Pancreas (tissue), 10 donors: Measurements from ENCODE around the gene ADIPOR2. TPM values are rescaled to one million over a fixed set of nuclear protein-coding genes. Genes with fewer than 3 reads are reported as not detected.
"Not testable (repeated sequence)": the region's sequence is repeated elsewhere in the genome, so short reads cannot be mapped to it uniquely, and the experiment has no call there.

Experiments
- ATAC-seq, 4 donors: fragments of 200-7000 bp; cut with Tn5 transposase; one replicate each; pipeline versions ENCODE4 v1.8.0 to v1.9.1; 2020; ENCODE audit warnings: mild to moderate bottlenecking in 4 of 4, moderate library complexity in 4 of 4
- DNase-seq, 6 donors: peaks; one replicate each; pipeline ENCODE4 v3.0.0-alpha.2; 2020
- FAIRE-seq: peaks from 2 replicates; lab custom pipeline; 2012; peaks lifted over from hg19 to GRCh38; lab: Jason Lieb, UNC
- H3K27ac ChIP-seq, 4 donors: fragments of 200-600 bp; sonication (generic); 1 replicate in 3 of 4; 2 replicates in 1 of 4; pipeline versions ENCODE4 v1.5.0 to v1.8.0; 2020
- H3K27me3 ChIP-seq, 4 donors: fragments of 200-600 bp; one replicate each; pipeline ENCODE4 v1.8.0; 2021
- H3K36me3 ChIP-seq, 3 donors: fragments of 200-600 bp; sonication (generic) in 1 of 3; one replicate each; pipeline versions ENCODE4 v1.5.0 to v1.8.0; 2020 to 2021
- H3K4me1 ChIP-seq, 3 donors: fragments of 200-600 bp; one replicate each; pipeline ENCODE4 v1.8.0; 2021
- H3K4me3 ChIP-seq, 4 donors: fragments of 200-600 bp; sonication (generic) in 2 of 4; one replicate each; pipeline versions ENCODE4 v1.5.0 to v1.8.0; 2020 to 2021
- H3K9me3 ChIP-seq, 4 donors: fragments of 200-600 bp; one replicate each; pipeline ENCODE4 v1.8.0; 2021
- CTCF ChIP-seq, 4 donors: fragments of 200-600 bp; sonication (generic) in 3 of 4; IDR thresholded peaks; one replicate each; pipeline versions ENCODE4 v1.5.0 to v1.8.0; 2021; ENCODE audit warnings: antibody characterized with exemption in 4 of 4
- WGBS, 2 donors: extraction: QIAGEN DNeasy Blood & Tissue Kit; methylation state at CpG; one replicate each; pipeline ENCODE4 v1.1.7; 2013; 5-methylcytosine and 5-hydroxymethylcytosine counted together
- intact Hi-C, 3 donors: fragments of 100-400 bp; cut with DNase I; formaldehyde crosslinking; loops; one replicate each; pipeline versions ENCODE4 v1.11.1 to v1.14.2; 2022
- polyA plus RNA-seq, 2 donors: library from polyadenylated mRNA; stranded (reverse); fragments of 200-250 nt; gene quantifications; one replicate each; pipeline ENCODE4 v1.2.3, GENCODE V29; 2013
- total RNA-seq, 6 donors: library from RNA; stranded (reverse); fragmentation: NEBNext Ultra II Directional in 4 of 6; extraction: Animal tissue kit (Norgen Biotek cat#: 25700) in 4 of 6; gene quantifications; one replicate each; pipeline versions ENCODE4 v1.2.1 to v1.2.4, GENCODE V29; 2021 to 2023
- donor health status: healthy with polysubstance abuse.
- donor health status: DM: no; HTN: no; CAD: no; lungs with moderate emphysema.
- donor health status: DM: no; HTN: no; CAD: no.
- donor health status: control.
- donor health status: control.
- donor health status: Bipolar disorder and iron deficiency.
- donor health status: DM: yes; HTN: yes; CAD: no.
- donor health status: DM: no; HTN: no; CAD: no.
- donor health status: DM: no; HTN: no; CAD: no.
- donor health status: DM: yes; HTN: yes; CAD: no.

ADIPOR2 gene
- total and polyA plus RNA-seq, 8 donors = 10.4 to 27.5 (median 22.1) TPM

DNA sequence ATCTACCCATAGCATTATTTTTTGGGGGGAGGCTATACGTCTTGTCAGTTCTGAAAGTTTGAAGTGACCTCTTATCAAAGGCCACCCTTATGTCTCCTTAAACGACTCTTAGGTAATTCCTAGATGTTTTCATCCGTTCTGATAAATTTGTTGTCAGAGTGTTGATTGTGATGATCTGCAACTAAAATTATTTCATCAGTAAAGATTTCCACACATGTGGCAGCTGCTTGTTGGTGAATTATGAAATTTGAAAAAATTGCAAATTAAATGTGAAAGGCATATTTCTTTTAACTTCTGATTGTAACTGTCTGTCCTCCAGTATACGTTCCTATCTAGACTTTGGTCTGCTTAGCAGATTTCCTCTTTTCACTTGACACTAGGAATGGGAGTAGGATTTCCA lies 1.4 kb downstream of the ADIPOR2 start:
- DNase-seq (no peak), FAIRE-seq (no peak), ATAC-seq (no peak)
- Histone ChIP-seq H3K27me3 (no peaks in the 10 kb centered on the region), H3K4me3 (peak overlapping the region in 3 of 4 donors; percentile 91 to 93 (median 91)), H3K4me1 (peaks cover 0 to 14% (median 13%) of the 10 kb centered on the region in 3 donors), H3K36me3 (no peaks in the 10 kb centered on the region), H3K9me3 (no peaks in the 10 kb centered on the region), H3K27ac (no peak overlapping the region)
- intact Hi-C loops = no loop called here
- no peak for TF ChIP-seq CTCF (IDR thresholded peaks at IDR 0.05)
- 18 to 28% methylated on average over 4 of the region's 4 CpGs for WGBS, 2 donors

- WGBS, 2 donors = 77 to 80% methylated on average over 15 of the region's 15 CpGs
- Histone ChIP-seq H3K36me3 (no peaks in the 10 kb centered on the region), H3K9me3 (no peaks in the 10 kb centered on the region), H3K27me3 (no peaks in the 10 kb centered on the region), H3K4me1 (peaks cover 0 to 16% (median 14%) of the 10 kb centered on the region in 3 donors), H3K27ac (no peak overlapping the region), H3K4me3 (peak overlapping the region in 1 of 4 donors; percentile 91)
- intact Hi-C loops = no loop called here
- no peak for TF ChIP-seq CTCF (IDR thresholded peaks at IDR 0.05)
- no peak for DNase-seq
- ATAC-seq = no peak
- no peak for FAIRE-seq
Observed at GRCh38 chr12:1692895-1693610, 2.2 kb downstream of the ADIPOR2 start.

DNA sequence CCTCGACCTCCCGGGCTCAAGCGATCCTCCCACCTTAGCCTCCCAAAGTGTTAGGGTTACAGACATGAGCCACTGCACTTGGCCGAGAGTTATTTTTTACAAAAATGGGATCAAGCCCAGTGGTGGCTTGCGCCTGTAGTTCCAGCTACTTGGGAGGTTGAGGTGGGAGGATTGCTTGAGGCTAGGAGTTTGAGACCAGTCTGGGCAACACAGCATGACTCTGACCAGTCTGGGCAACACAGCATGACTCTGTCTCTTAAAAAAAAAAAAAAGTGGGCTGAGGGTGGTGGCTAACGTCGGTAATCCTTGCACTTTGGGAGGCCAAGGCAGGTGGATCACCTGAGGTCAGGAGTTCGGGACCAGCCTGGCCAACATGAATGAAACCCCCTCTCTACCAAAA lies 4.2 kb downstream of the ADIPOR2 start:
- DNase-seq, intact Hi-C loops, ATAC-seq, H3K27ac ChIP-seq, H3K4me3 ChIP-seq, H3K27me3 ChIP-seq, H3K36me3 ChIP-seq, FAIRE-seq, H3K9me3 ChIP-seq: not testable (repeated sequence)
- WGBS, 2 donors = 92 to 98% methylated on average over 8 of the region's 8 CpGs
- H3K4me1 ChIP-seq = peaks cover 6 to 28% (median 25%) of the 10 kb centered on the region in 3 donors

DNA sequence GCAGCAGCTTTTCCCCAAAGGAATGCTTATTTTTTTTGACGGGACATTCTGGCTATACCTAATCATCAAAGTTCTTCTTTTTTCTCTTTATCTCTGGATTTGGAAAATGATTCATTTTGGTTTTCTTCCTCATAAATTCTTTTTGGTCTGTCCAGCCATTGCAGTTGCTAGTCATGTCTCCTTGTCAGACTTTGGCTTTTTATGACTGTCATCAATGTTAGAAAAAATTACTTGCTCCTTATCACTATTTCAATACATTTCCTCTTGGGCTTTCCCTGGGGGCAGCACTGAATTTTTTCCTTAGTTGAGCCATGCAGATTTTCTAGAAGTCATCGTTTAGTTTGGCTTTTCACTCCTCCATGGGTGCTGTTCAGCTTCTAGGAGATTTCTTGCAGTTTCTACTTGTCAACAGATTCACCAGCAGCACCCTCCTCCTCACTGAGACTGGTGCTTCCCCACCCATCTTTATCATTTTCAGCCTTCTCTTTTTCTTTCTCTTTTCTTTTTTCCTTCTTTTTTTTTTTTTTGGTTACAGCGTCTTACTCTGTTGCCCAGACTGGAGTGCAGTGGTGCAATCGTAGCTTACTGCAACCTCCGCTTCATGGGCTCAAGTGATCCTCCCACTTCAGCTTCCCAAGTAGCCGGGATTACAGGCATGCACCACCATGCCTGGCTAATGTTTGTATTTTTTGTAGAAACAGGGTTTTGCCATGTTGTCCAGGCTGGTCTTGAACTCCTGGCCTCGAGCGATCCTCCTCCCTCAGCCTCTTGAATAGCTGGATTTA lies 5.2 kb downstream of the ADIPOR2 start:
- FAIRE-seq = no peak
- Histone ChIP-seq H3K36me3 (no peaks in the 10 kb centered on the region), H3K9me3 (no peaks in the 10 kb centered on the region), H3K4me1 (peaks cover 6 to 28% (median 25%) of the 10 kb centered on the region in 3 donors), H3K27me3 (no peaks in the 10 kb centered on the region), H3K27ac (no peak overlapping the region), H3K4me3 (no peak overlapping the region)
- ATAC-seq = no peak
- DNase-seq = no peak
- intact Hi-C loops = no loop called here
- TF ChIP-seq CTCF (IDR thresholded peaks at IDR 0.05) = no peak
- WGBS, 2 donors = 78 to 81% methylated on average over 8 of the region's 8 CpGs

DNA sequence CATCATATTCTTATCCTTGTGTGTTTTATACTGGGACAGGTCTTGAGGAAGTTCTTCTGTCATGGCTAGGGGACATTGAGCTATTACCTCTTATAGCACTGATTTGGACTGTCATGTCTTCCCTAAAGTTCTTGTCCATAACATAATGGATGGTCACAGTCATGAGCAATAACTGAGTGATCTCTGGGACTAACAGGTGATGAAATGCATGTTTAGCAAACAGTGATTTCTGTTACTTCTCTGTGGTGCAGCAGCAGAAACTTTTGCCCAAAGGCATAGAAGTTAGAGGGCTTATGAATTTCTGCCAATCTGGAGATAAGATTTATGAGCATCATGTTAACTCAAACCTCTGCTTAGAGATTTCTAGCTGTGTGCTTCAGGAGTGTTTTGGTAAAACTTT lies 5.9 kb downstream of the ADIPOR2 start:
- H3K4me3 ChIP-seq = no peak overlapping the region
- no peak overlapping the region for H3K27ac ChIP-seq
- H3K27me3 ChIP-seq = no peaks in the 10 kb centered on the region
- TF ChIP-seq CTCF (IDR thresholded peaks at IDR 0.05) = no peak
- no peak for ATAC-seq
- no peak for DNase-seq
- intact Hi-C loops = no loop called here
- no peak for FAIRE-seq
- no peaks in the 10 kb centered on the region for H3K9me3 ChIP-seq
- H3K36me3 ChIP-seq = no peaks in the 10 kb centered on the region
- H3K4me1 ChIP-seq = peaks cover 6 to 28% (median 25%) of the 10 kb centered on the region in 3 donors
